Subcutaneous adipose tissue (tissue), 4 donors: ENCODE data around the gene PLEKHS1. TPM values are rescaled to one million over a fixed set of nuclear protein-coding genes. Genes with fewer than 3 reads are reported as not detected.

ENCODE experiments used
- total RNA-seq, 4 donors: library from RNA; depleted of rRNA; stranded (reverse); fragments of >200 nt; gene quantifications; one replicate each; pipeline ENCODE4 v1.1.0, GENCODE V29; 2016
- TF ChIP-seq, protein P1 (sequence below): fragments of 450-650 bp; IDR thresholded peaks from one replicate; pipeline ENCODE4 v1.5.1; 2016; ENCODE audit warnings: low read depth, mild to moderate bottlenecking, control low read depth, antibody characterized with exemption, moderate library complexity

The PLEKHS1 gene
- total RNA-seq, 4 donors from 2014 or later, result 0.17 TPM; not detected in 3

DNA sequence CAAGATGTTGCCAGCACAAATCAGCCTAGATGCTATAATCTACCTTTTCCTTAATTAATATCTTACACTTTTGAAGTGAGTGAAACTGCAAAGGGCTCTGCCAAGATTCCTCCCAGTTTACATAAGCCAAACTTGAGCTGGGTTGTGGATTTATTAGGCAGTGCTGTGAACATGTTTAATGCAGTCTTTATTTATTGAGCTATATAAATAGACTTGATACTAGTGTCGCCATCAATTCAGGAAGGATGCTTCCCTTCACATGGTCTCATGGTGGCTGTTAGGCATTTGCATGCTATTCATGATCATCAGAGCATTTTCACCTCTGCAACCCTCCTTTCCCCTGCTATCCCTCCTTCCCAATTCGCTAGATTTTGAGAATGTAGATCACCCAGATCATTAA, 40.2 kb downstream of the PLEKHS1 start:
- TF ChIP-seq, protein P1, sequence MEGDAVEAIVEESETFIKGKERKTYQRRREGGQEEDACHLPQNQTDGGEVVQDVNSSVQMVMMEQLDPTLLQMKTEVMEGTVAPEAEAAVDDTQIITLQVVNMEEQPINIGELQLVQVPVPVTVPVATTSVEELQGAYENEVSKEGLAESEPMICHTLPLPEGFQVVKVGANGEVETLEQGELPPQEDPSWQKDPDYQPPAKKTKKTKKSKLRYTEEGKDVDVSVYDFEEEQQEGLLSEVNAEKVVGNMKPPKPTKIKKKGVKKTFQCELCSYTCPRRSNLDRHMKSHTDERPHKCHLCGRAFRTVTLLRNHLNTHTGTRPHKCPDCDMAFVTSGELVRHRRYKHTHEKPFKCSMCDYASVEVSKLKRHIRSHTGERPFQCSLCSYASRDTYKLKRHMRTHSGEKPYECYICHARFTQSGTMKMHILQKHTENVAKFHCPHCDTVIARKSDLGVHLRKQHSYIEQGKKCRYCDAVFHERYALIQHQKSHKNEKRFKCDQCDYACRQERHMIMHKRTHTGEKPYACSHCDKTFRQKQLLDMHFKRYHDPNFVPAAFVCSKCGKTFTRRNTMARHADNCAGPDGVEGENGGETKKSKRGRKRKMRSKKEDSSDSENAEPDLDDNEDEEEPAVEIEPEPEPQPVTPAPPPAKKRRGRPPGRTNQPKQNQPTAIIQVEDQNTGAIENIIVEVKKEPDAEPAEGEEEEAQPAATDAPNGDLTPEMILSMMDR, result no peak

DNA sequence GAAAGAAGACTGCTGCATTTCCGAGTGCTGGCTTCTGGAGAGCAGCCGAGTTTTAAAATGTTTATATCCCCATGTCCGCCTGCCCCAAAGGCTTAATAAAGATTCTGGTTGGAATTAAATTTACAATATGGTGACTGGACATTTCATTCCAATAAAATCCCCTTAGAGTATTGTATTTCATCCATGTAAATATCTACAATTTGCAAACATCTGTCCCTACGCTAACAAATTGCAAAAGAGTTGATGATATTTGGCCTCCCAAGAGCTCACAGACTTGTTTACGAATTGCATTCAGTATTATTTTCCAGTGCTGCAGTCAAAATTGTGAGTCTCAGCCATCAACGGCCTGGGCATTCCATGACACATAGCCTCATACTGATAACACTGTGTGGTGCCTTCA, 50.1 kb downstream of the PLEKHS1 start:
- TF ChIP-seq, protein P1, result no peak

DNA sequence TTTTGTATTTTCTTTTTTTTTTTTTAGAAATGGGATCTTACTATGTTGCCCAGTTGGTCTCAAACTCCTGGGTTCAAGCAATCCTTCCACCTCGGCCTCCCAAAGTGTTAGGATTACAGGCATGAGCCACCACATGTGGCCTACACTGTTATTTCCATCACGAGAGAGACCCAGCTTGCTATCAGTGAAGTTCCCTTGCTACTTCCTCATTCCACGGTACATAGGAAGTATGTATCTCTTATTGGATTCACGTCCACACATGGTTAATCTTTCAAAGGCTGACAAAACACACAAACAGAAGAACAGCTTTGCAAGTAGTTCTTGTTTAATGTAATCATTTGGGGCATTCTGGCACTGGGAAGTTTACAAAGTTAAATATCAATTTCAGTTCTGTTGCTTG, 51.5 kb downstream of the PLEKHS1 start:
- TF ChIP-seq, protein P1, result no peak

GRCh38 chr10:113806503-113806902, 55.0 kb downstream of the PLEKHS1 start:
- TF ChIP-seq, protein P1, result no peak

DNA sequence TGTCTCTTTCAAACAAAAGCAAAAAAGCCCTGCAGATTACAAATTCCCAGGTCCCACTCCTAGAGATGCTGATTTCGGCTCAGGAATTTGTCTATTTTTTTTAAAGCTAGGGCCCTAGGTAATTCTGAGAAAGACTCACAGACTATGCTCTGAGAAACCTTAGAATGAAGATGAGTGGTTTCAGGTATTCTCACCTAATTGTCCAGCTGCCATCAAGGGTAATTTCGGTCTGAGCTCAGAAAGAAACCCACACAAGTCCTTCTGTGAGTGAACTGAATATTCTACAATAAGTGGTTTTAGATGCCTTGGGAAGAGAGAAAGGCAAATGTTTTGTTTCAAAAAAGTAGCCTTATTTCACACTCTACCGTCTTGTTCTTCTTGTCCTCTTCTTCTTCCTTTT, 56.7 kb downstream of the PLEKHS1 start:
- TF ChIP-seq, protein P1, result no peak

DNA sequence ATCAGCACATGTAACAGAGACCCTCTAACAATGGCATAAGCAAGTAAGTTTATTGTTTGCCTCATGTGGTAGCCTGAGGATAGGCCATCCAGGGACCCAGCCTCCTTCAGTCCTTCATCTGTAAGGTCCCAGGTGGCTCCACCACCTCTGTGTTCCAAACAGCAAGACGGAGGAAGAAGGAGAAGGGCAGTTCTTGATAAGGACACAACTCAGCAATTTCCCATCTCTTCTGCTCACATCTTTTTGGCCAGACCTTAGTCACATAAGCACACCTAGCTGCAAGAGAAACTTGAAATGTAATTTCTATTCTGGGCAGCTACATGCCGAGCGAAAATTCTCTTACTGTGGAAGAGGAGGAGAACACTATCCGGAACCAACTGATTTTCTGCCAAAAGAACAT, 68.5 kb downstream of the PLEKHS1 start:
- TF ChIP-seq, protein P1, result no peak

- TF ChIP-seq, protein P1, result no peak
These were observed 69.0 kb downstream of the PLEKHS1 start for GRCh38 chr10:113820507-113820906.

GRCh38 chr10:113822174-113822573, 70.7 kb downstream of the PLEKHS1 start:
- TF ChIP-seq, protein P1, result no peak
